LNCaP clone FGC (cell line): ENCODE data around the gene FAM83B.

Experiments used
- DNase-seq: peaks from one replicate; pipeline ENCODE4 v3.0.0-alpha.2; 2011; ENCODE audit warnings: low read depth
- H3K4me3 ChIP-seq: 2 replicates; pipeline ENCODE4 v1.5.1; 2011; ENCODE audit warnings: mild to moderate bottlenecking, low read depth, low read length, control low read depth
- CTCF ChIP-seq: IDR thresholded peaks from 2 replicates; pipeline ENCODE4 v1.5.1; 2012; ENCODE audit warnings: mild to moderate bottlenecking; ENCODE audit not compliant: control insufficient read depth, insufficient read depth; ENCODE audit errors: extremely low read depth

The FAM83B gene

DNA sequence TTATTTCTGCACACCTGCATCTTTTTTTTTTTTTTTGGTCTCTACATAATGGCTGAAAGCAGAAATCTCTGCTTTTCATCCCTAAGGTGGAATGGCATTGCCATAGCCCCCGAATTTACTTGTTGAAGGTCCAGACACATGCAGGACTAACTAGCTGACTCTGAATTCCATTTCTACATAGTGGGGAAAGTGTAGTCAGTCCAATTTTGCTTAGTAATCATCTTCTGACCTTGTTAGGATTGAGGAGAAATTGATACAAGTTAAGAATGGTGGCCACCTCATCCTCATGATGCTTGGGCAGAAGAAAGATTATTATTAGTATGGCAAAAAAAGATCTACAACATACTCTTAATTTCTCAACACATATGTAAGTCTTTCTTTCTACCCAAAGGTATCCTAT is 16.4 kb upstream of the FAM83B start:
- H3K4me3 ChIP-seq = no peak overlapping the region
- no peak for TF ChIP-seq CTCF
- DNase-seq = no peak

GRCh38 chr6:54835176-54835575 is 11.4 kb upstream of the FAM83B start:
- no peak overlapping the region for H3K4me3 ChIP-seq
- DNase-seq = no peak
- TF ChIP-seq CTCF = no peak

GRCh38 chr6:54846857-54847674 is 495 bp downstream of the FAM83B start:
- no peak for TF ChIP-seq CTCF
- H3K4me3 ChIP-seq = no peak overlapping the region
- DNase-seq = no peak

DNA sequence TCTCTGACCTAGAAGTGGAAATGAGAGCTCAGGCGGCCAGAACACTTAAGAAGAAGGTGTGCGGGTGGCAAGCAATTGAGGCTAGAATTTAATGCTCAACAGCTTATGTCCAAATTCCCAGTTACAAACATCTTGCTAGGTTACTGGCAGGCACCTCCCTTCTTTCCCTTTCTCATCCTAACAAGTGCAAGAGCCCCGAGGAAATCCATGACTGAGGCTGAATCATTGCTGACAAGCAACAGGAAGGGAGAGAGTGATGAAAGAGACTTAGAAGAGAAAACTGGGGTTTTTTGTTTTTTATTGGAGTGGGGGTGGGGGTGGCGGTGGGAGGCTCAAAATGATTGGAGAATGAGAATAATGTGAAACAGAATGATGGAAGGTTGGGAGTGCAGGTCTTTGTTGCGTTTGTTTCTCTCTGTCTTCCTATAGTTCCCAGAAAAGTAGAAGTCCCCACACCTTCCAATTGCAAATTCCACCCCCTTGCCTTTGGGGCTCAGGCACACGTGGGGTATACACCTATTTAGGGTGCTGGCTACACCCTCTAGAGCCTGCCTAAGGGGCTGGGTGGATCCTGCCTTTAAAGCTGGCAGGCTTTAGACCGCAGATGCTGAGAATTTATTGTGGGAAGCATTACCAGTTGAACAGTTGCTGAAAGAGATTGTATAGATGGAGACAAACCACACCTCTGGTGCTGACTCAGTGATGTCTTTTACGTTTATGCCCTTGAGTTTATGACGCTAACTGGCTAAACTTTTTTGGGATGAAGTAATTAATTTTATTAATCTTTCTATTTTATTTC is 1.4 kb downstream of the FAM83B start:
- H3K4me3 ChIP-seq = no peak overlapping the region
- DNase-seq = no peak

GRCh38 chr6:54850114-54850513 is 3.5 kb downstream of the FAM83B start:
- no peak overlapping the region for H3K4me3 ChIP-seq
- no peak for TF ChIP-seq CTCF
- DNase-seq = no peak

More for the DNA sequence above, 1.4 kb downstream of the FAM83B start:
- no peak for TF ChIP-seq CTCF

DNA sequence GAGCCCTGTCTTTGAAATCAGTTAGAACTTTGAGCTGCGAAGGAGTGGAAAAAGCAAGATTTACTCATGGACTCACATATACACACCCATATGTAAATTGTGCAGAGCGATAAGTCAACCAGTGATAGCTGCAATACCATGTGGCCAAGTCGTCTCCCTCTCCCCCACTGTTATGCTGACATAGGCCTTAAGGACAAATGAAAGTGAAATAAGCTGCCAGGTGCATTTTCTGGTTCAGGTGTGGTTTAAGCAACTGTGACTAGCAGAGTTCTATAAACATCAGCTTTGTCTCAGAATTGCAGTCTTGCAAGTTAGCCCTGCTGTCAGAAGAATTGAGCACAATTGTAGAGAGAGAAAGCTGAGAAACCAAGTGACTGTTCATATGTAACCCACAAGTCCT is 9.6 kb downstream of the FAM83B start:
- DNase-seq = no peak
- TF ChIP-seq CTCF = no peak
- no peak overlapping the region for H3K4me3 ChIP-seq

DNA sequence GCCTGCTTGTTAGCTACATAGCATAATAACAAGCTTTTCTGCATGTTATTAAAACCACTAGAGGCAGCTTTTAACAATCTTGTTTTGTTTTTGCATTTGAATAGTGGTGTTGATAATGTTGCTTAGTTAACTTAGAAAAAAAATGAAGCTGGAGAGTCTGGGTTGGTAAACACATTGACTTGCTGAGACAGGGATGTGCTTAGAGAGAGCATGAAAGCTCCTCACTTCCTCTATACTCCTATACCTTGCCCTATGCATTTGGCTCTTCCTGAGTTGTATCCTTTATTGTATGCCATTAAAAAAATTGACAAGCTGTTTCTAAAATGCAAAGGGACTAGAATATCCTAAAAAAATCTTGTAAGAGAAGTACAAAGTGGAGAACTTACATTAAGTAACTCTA is 13.6 kb downstream of the FAM83B start:
- DNase-seq = no peak

More for the DNA sequence above, 13.6 kb downstream of the FAM83B start:
- H3K4me3 ChIP-seq = no peak overlapping the region
- no peak for TF ChIP-seq CTCF
